ENCODE data around the gene DHX34.

DHX34 gene

GRCh38 chr19:47321630-47322029 is 27.5 kb upstream of the DHX34 start:
- no peak for TF ChIP-seq CTCF (IDR thresholded peaks at IDR 0.05)
- peaks cover 0 to 15% (median 0%) of the 10 kb centered on the region in 3 donors for H3K36me3 ChIP-seq
- DNase-seq, result no peak
- peaks cover 0 to 28% of the 10 kb centered on the region in 2 donors for H3K27me3 ChIP-seq
- H3K4me3 ChIP-seq, result no peak overlapping the region
- H3K4me1 ChIP-seq, result no peaks in the 10 kb centered on the region
- no peak overlapping the region for H3K27ac ChIP-seq
- intact Hi-C loops (cut with DNase I; ENCODE audit: low total_unique reads), result no loop called here
- no peaks in the 10 kb centered on the region for H3K9me3 ChIP-seq

DNA sequence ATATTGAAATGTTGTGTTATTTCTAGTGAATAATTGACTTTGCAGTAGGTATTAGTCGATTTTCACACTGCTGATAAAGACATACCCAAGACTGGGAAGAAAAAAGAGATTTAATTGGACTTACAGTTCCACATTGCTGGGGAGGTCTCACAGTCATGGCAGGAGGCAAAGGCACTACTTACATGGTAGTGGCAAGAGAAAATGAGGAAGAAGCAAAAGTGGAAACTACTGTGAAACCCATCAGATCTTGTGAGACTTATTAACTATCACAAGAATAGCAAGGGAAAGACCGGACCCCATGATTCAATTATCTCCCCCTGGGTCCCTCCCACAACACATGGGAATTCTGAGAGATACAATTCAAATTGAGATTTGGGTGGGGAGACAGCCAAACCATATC is 27.1 kb upstream of the DHX34 start:
- DNase-seq, result no peak
- H3K27me3 ChIP-seq, result peaks cover 0 to 28% of the 10 kb centered on the region in 2 donors
- H3K9me3 ChIP-seq, result no peaks in the 10 kb centered on the region
- intact Hi-C loops (cut with DNase I; ENCODE audit: low total_unique reads), result no loop called here
- no peak overlapping the region for H3K4me3 ChIP-seq
- H3K4me1 ChIP-seq, result no peaks in the 10 kb centered on the region
- no peak overlapping the region for H3K27ac ChIP-seq
- peaks cover 0 to 15% (median 0%) of the 10 kb centered on the region in 3 donors for H3K36me3 ChIP-seq
- no peak for TF ChIP-seq CTCF (IDR thresholded peaks at IDR 0.05)

GRCh38 chr19:47323409-47323808 is 25.7 kb upstream of the DHX34 start:
- H3K4me3 ChIP-seq, result peak overlapping the region; percentile 12 to 19
- H3K36me3 ChIP-seq, result peaks cover 0 to 15% (median 0%) of the 10 kb centered on the region in 3 donors
- no peaks in the 10 kb centered on the region for H3K9me3 ChIP-seq
- peaks cover 0 to 33% of the 10 kb centered on the region in 2 donors for H3K27me3 ChIP-seq
- DNase-seq, result no peak
- no peak for TF ChIP-seq CTCF (IDR thresholded peaks at IDR 0.05)
- H3K27ac ChIP-seq, result no peak overlapping the region
- intact Hi-C loops (cut with DNase I; ENCODE audit: low total_unique reads), result no loop called here
- no peaks in the 10 kb centered on the region for H3K4me1 ChIP-seq

- peaks cover 0 to 34% of the 10 kb centered on the region in 2 donors for H3K27me3 ChIP-seq
- TF ChIP-seq CTCF (IDR thresholded peaks at IDR 0.05), result no peak
- H3K4me3 ChIP-seq, result peak overlapping the region; percentile 12 to 19
- peaks cover 0 to 15% (median 0%) of the 10 kb centered on the region in 3 donors for H3K36me3 ChIP-seq
- intact Hi-C loops (cut with DNase I; ENCODE audit: low total_unique reads), result no loop called here
- no peaks in the 10 kb centered on the region for H3K9me3 ChIP-seq
- H3K27ac ChIP-seq, result no peak overlapping the region
- H3K4me1 ChIP-seq, result no peaks in the 10 kb centered on the region
- DNase-seq, result no peak
These were observed 25.2 kb upstream of the DHX34 start for GRCh38 chr19:47323872-47324271.

GRCh38 chr19:47324502-47324901 is 24.6 kb upstream of the DHX34 start:
- Histone ChIP-seq H3K27me3 (peaks cover 0 to 40% of the 10 kb centered on the region in 2 donors), H3K4me3 (peak overlapping the region in 1 of 2 donors; percentile 12), H3K9me3 (no peaks in the 10 kb centered on the region), H3K36me3 (peaks cover 0 to 15% (median 0%) of the 10 kb centered on the region in 3 donors), H3K4me1 (no peaks in the 10 kb centered on the region), H3K27ac (no peak overlapping the region)
- intact Hi-C loops (cut with DNase I; ENCODE audit: low total_unique reads), result no loop called here
- no peak for TF ChIP-seq CTCF (IDR thresholded peaks at IDR 0.05)
- DNase-seq, result peak; percentile 60 to 74

DNA sequence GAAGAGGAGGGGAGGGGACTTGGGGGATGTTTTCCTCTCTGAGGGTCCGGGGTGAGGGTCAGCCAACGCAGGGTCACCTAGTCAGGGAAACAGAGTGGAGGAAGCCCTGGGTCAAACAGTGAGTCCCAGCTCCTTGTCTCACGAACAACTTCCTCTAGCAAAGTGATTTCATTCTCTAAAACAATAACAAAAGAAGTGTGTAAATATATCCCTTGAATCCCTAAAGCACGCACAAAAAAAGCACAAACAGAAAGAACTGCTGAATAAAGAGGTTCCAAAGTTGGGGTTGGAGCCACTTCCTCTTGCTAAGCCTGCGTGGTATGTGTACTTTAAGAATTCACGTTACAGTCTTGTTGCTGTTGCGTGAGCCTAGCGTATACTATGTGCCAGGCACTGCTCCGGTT is 18.6 kb upstream of the DHX34 start:
- peaks cover 0 to 39% of the 10 kb centered on the region in 2 donors for H3K27me3 ChIP-seq
- H3K36me3 ChIP-seq, result no peaks in the 10 kb centered on the region
- H3K9me3 ChIP-seq, result no peaks in the 10 kb centered on the region
- TF ChIP-seq CTCF (IDR thresholded peaks at IDR 0.05), result no peak
- H3K27ac ChIP-seq, result no peak overlapping the region
- intact Hi-C loops (cut with DNase I; ENCODE audit: low total_unique reads), result no loop called here
- H3K4me1 ChIP-seq, result no peaks in the 10 kb centered on the region
- no peak overlapping the region for H3K4me3 ChIP-seq
- no peak for DNase-seq

Data from tibial artery (tissue), 4 donors.